IPS-18c (cell line): ENCODE data around the gene DYNLRB1.

Experiments used
- H3K4me3 ChIP-seq: 2 replicates; pipeline ENCODE4 v1.7.0; 2013; ENCODE audit warnings: low read depth, mild to moderate bottlenecking, low read length, moderate library complexity; ENCODE audit not compliant: insufficient read depth
- H3K9me3 ChIP-seq: one replicate; pipeline ENCODE4 v1.6.1; 2013; ENCODE audit warnings: mild to moderate bottlenecking, low read length, moderate library complexity; ENCODE audit not compliant: control insufficient read depth, insufficient read depth

Gene DYNLRB1

DNA sequence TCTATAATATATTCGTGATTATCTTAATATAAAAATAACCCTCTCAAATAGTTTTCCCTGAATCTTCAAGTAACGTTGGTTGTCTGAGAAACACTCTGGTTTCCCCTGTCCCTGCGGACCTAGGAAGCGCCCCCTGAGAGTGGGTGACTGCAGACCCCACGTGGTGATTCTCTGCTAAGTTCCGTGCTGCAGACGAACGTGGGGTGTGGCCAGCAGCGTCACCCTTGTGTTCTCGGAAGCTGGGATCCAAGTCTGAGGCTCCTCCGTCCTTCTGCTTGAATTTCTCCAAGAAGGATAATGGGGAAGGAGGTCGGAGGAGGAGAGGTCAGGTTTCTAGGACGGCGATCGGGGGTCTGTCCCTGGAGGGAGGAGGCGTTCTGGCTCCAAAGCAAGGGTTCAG lies 25.7 kb downstream of the DYNLRB1 start:
- Histone ChIP-seq H3K9me3 (peaks cover 2% of the 10 kb centered on the region), H3K4me3 (no peak overlapping the region)

- Histone ChIP-seq H3K9me3 (peaks cover 2% of the 10 kb centered on the region), H3K4me3 (no peak overlapping the region)
Measured at GRCh38 chr20:34542439-34542838, 26.2 kb downstream of the DYNLRB1 start.

GRCh38 chr20:34543463-34544056 lies 27.3 kb downstream of the DYNLRB1 start:
- Histone ChIP-seq H3K4me3 (no peak overlapping the region), H3K9me3 (peaks cover 2% of the 10 kb centered on the region)

GRCh38 chr20:34544109-34544796 lies 28.0 kb downstream of the DYNLRB1 start:
- peaks cover 2% of the 10 kb centered on the region for H3K9me3 ChIP-seq
- peak overlapping the region; percentile 34 for H3K4me3 ChIP-seq

- Histone ChIP-seq H3K9me3 (no peaks in the 10 kb centered on the region), H3K4me3 (no peak overlapping the region)
Measured at GRCh38 chr20:34546751-34547181, 30.5 kb downstream of the DYNLRB1 start.

- Histone ChIP-seq H3K9me3 (no peaks in the 10 kb centered on the region), H3K4me3 (no peak overlapping the region)
Measured at GRCh38 chr20:34547844-34548613, 31.8 kb downstream of the DYNLRB1 start.

DNA sequence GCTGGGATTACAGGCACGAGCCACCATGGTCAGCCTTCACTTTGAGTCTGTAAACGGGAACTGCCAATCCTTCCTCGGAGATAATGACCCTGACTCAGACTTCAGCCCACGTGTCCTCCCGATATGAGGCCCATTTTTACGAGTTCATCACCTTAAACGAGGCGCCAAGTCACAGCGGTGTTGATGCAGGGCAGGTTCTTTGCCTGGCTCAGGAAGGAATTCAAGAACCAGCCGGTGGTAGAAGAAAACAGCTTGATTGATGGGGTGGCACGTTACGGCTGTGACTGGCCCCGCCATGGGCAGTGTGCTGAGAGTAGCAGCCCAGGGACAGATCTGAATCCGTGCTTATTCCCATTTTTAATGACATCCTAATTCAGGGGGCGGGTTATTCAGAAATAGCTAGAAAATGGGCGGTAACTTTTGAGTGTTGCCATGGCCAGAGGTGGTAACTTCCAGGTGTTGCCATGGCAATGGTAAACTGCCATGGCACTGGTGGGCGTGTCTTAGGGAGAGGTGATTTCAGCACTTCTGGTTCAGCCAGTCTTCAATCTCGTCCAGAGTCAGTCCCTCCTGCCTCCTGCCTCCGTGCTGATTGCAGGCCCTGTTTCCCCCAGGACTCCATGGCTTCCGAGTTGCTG lies 33.2 kb downstream of the DYNLRB1 start:
- peaks cover 2% of the 10 kb centered on the region for H3K9me3 ChIP-seq
- H3K4me3 ChIP-seq: no peak overlapping the region

- no peak overlapping the region for H3K4me3 ChIP-seq
- peaks cover 2% of the 10 kb centered on the region for H3K9me3 ChIP-seq
Measured at GRCh38 chr20:34549929-34550305, 33.7 kb downstream of the DYNLRB1 start.

DNA sequence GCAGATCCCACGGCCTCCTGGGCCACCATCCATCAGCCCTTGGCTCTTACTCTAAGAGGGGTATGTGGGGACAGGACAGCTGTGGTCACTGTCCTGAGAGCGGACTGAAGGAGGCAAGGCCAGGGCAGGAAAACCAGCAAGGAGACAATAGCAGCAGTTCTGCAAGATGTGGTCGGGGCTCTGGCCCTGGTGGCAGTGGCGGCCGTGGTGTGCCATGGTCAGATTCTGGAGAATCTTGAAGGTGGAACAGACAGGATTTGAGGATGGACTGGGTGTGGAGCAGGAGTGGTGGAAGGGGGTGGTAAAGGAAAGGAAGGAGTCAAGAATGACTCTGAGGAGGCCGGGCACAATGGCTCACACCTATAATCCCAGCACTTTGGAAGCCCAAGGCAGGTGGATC lies 36.3 kb downstream of the DYNLRB1 start:
- H3K4me3 ChIP-seq: no peak overlapping the region
- H3K9me3 ChIP-seq: peaks cover 2% of the 10 kb centered on the region

DNA sequence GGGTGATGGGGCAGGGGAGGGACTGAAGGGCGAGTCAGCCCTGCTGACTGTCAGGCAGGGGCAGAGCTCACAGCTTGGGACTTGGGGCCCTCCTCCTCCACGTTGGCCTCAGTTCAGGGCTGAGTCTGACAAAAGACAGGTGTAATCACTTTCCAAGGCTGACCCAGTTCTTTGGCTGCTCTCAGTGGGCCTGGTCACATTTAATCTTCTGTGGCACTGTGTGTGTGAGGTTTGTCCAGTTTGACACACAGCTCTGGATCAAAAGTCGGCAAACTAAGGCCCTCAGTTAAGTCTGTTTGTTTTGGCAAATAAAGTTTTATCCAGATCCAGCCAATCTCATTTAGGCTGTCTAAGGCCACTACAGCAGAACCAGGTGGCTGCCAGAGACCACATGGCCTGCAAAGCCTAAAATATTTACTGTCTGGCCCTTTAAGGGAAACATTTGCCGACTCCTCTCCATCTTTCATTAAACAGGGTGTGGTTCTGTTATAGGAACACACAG lies 37.2 kb downstream of the DYNLRB1 start:
- H3K9me3 ChIP-seq: peaks cover 2% of the 10 kb centered on the region
- no peak overlapping the region for H3K4me3 ChIP-seq

DNA sequence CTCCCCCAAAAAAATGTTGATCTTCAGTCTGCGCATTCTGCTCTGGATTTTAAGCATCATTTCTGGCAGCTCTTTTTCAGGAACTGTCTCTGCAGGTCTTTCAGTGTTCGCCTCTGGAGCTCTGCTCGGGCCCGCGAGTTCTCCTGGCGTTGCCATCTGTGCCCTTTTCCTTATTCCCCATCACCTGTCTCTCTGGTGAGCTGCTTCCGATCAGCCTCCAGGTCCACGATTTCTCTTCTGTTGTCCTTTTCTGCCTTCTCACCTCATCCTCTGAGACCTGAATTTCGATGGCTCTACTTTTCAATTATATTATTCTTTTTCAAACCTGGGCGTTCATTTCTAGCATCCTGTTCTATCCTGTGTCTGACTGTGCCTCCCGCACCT lies 41.7 kb downstream of the DYNLRB1 start:
- Histone ChIP-seq H3K4me3 (peak overlapping the region; percentile 89), H3K9me3 (peaks cover 2% of the 10 kb centered on the region)

- Histone ChIP-seq H3K9me3 (no peaks in the 10 kb centered on the region), H3K4me3 (peak within 1 kb of the TSS; percentile 89)
Measured at GRCh38 chr20:34558320-34559218, 42.3 kb downstream of the DYNLRB1 start, which contains the start of gene MAP1LC3A. TSS of gene MAP1LC3A (plus strand) at chr20:34558718. CDS start at chr20:34558869, 151 bp downstream.

DNA sequence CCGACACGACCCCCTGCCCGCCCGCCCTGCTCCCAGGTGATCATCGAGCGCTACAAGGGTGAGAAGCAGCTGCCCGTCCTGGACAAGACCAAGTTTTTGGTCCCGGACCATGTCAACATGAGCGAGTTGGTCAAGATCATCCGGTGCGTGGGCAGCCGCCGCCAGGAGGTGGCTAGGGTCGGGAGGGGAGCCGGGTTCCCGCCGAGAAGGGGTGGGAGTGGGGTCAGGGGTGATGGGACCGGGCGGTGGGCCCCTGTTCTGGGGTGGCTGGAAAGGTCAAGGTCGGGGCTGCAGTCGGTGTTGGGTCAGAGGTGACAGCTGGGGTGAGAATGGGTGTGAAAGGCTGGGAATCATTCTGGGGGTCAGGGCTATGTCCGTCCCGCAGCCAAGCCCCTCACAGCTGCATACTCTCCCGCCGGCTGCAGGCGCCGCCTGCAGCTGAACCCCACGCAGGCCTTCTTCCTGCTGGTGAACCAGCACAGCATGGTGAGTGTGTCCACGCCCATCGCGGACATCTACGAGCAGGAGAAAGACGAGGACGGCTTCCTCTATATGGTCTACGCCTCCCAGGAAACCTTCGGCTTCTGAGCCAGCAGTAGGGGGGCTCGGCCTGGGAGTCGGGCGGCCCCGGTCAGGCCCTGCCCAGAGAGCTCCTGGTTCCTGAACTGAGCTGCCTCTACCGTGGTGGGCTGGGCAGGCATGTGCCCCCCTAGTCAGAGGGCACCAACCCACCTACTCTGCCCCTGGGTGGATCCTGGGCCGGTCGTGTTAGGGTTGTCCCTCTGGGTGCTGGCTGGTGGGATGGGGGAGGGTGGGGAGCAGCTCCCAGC lies 43.3 kb downstream of the DYNLRB1 start:
- Histone ChIP-seq H3K4me3 (peak overlapping the region; percentile 31; the same call in 1 of the 2 replicates), H3K9me3 (no peaks in the 10 kb centered on the region)

- Histone ChIP-seq H3K9me3 (no peaks in the 10 kb centered on the region), H3K4me3 (no peak overlapping the region)
Measured at GRCh38 chr20:34560141-34560523, 43.9 kb downstream of the DYNLRB1 start.

GRCh38 chr20:34560614-34561013 lies 44.4 kb downstream of the DYNLRB1 start:
- no peak overlapping the region for H3K4me3 ChIP-seq

GRCh38 chr20:34561661-34562060 lies 45.4 kb downstream of the DYNLRB1 start:
- Histone ChIP-seq H3K9me3 (no peaks in the 10 kb centered on the region), H3K4me3 (no peak overlapping the region)

More at GRCh38 chr20:34560614-34561013, 44.4 kb downstream of the DYNLRB1 start:
- H3K9me3 ChIP-seq: no peaks in the 10 kb centered on the region
